ENCODE measurements around the gene USP33. TPM values are rescaled to one million over a fixed set of nuclear protein-coding genes. Genes with fewer than 3 reads are reported as not detected.

Gene USP33
- 100 to 1,000 TPM in 2 of 5 donors, 10 to 100 TPM in 3; 51.8 to 174 (median 89.3) TPM for total RNA-seq
- polyA plus RNA-seq = 10 to 100 TPM; 17.3 to 19.1 (median 17.4) TPM
- long read RNA-seq, donor 1 = 0 reads
- long read RNA-seq, donor 2, partial matches to known transcripts = 0 of 3 reads
- long read RNA-seq, donor 2, other reads (novel, unspliced or antisense) = 0 of 3 reads
- long read RNA-seq, donor 3 = 0 reads
- long read RNA-seq, donor 4 = 0 reads
- long read RNA-seq, donor 5, full-length matches to known transcripts = 6 of 12 reads
- long read RNA-seq, donor 5, partial matches to known transcripts = 6 of 12 reads
- long read RNA-seq, donor 5, other reads (novel, unspliced or antisense) = 0 of 12 reads
- long read RNA-seq, donor 6 = 0 reads
- long read RNA-seq, donor 7 = 0 reads
- long read RNA-seq, donor 8, partial matches to known transcripts = 0 of 1 reads
- long read RNA-seq, donor 8, other reads (novel, unspliced or antisense) = 0 of 1 reads
- long read RNA-seq, donor 9, partial matches to known transcripts = 6 of 7 reads
- long read RNA-seq, donor 9, other reads (novel, unspliced or antisense) = 0 of 7 reads
- long read RNA-seq, donor 10 = 0 reads

DNA sequence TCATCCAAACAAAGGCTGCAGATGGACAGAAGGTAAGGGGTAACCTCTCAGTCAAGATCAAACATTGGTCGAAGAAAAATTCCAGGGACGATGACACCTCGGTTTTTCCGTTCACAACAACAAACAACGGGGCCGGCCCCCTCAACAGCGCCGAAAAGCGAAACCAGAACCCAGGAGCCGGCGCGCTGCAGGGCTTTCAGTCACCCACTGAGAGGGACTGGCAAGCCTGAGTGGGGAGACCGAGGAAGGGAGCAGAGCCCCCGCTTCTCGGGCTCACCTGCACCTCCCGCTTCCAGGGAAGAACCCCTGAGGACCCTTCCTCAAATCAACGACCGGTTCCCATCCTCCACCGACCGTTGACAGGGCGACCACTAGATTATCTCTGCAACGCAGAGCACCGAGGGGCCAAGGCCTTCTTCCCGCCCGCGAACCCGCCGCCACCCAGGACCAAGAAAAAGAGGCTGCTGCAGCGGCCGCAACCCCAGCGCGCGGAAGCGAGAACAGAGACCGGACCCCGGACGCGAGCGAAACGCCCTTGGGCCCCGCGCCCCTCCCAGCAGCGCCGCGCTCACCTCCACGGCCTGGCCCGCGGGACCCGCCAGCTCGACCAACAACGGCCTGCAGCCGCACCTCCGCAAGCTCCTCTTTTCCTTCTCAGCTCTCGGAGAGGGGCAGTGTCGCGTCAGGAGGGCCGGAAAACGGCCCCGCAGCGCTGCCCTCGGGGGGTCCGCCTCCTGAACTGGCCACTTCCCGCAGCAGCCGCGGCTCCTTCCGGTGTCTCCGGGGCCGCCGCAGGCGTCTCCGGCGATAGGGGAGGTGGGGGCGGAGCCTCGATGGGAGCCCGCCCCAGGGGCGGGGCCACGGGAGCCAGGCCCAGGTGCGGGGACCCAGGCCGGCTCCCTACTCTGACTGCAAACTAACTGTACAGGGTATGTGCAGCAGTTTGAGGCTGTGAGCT, at the start of gene USP33:
USP33 (minus strand) TSS at position 782 of the 958 bp plus-strand sequence. CDS start 18,155 bp downstream, outside the sequence.
- H3K27me3 ChIP-seq = no peaks in the 10 kb centered on the region
- peak; percentile 91 to 96 for DNase-seq
- H3K27ac ChIP-seq = peak within 1 kb of the TSS; percentile 90 to 97 (median 95)
- TF ChIP-seq EP300 (IDR thresholded peaks at IDR 0.05) = no peak
- TF ChIP-seq POLR2AphosphoS5 (IDR thresholded peaks at IDR 0.05) = peak; percentile 66 to 90 (median 82)
- TF ChIP-seq POLR2A (IDR thresholded peaks at IDR 0.05) = peak in 1 of 4 donors; percentile 40
- TF ChIP-seq, protein P1, sequence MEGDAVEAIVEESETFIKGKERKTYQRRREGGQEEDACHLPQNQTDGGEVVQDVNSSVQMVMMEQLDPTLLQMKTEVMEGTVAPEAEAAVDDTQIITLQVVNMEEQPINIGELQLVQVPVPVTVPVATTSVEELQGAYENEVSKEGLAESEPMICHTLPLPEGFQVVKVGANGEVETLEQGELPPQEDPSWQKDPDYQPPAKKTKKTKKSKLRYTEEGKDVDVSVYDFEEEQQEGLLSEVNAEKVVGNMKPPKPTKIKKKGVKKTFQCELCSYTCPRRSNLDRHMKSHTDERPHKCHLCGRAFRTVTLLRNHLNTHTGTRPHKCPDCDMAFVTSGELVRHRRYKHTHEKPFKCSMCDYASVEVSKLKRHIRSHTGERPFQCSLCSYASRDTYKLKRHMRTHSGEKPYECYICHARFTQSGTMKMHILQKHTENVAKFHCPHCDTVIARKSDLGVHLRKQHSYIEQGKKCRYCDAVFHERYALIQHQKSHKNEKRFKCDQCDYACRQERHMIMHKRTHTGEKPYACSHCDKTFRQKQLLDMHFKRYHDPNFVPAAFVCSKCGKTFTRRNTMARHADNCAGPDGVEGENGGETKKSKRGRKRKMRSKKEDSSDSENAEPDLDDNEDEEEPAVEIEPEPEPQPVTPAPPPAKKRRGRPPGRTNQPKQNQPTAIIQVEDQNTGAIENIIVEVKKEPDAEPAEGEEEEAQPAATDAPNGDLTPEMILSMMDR (IDR thresholded peaks at IDR 0.05) = no peak
- peaks cover 19 to 42% (median 38%) of the 10 kb centered on the region in 4 donors for H3K4me1 ChIP-seq
- no peaks in the 10 kb centered on the region for H3K36me3 ChIP-seq
- intact Hi-C loops (cut with DNase I; ENCODE audit: low total_unique reads) = no loop called here
- no peaks in the 10 kb centered on the region for H3K9me3 ChIP-seq
- 0 to 1% (median 0%) methylated on average over 42 to 79 of the region's 79 CpGs for WGBS, 5 donors
- H3K4me3 ChIP-seq = peak within 1 kb of the TSS; percentile 87 to 99 (median 96)

DNA sequence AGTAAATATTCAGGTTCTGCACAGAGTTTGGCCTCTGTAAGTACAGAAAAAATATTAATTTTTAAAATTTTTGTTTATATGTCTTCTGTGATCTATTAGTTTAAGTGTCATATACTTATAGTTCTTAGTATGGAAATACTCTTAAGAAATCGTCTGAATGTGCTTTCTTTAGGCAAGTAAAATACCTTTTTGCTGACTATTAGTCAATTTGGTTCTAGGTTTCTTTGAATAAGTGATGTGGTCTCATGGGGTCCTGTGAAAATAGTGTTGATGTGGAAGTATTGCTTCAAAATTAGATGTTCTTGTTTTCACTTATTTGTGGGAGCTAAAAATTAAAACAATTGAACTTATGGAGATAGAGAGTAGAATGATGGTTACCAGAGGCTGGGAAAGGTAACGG, 43.7 kb upstream of the USP33 start:
- 48 to 83% (median 70%) methylated on average over 2 of the region's 2 CpGs for WGBS, 5 donors
- DNase-seq = no peak
- Histone ChIP-seq H3K4me1 (no peaks in the 10 kb centered on the region), H3K36me3 (peaks cover 23 to 74% (median 62%) of the 10 kb centered on the region in 4 donors), H3K9me3 (no peaks in the 10 kb centered on the region), H3K27me3 (no peaks in the 10 kb centered on the region), H3K27ac (no peak overlapping the region), H3K4me3 (no peak overlapping the region)
- TF ChIP-seq, protein P1 (IDR thresholded peaks at IDR 0.05) = no peak
- no peak for TF ChIP-seq POLR2AphosphoS5 (IDR thresholded peaks at IDR 0.05)
- intact Hi-C loops (cut with DNase I; ENCODE audit: low total_unique reads) = no loop called here

DNA sequence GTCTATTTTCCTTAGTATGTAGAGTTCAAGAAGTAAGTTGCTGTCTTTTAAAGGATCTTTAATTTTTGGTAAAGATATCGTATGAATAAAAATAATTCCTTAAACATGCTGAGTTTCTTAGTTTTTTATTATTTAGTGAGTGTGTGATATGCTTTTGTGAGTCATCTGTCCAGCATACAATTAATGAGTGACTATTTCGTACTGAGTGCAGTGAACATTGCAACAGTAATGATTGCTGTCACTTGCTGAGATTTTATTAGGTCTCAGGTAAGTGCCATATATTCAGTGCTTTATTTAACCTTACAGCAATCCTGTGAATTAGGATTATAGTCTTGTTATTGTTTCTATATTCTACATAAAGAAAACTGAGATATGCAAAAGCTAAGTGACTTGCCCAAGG, 42.4 kb upstream of the USP33 start:
- WGBS, 5 donors = 90 to 98% (median 95%) methylated on average over 2 of the region's 2 CpGs
- no peak overlapping the region for H3K27ac ChIP-seq
- H3K9me3 ChIP-seq = no peaks in the 10 kb centered on the region
- H3K4me3 ChIP-seq = no peak overlapping the region
- peaks cover 0 to 8% (median 0%) of the 10 kb centered on the region in 4 donors for H3K4me1 ChIP-seq
- intact Hi-C loops (cut with DNase I; ENCODE audit: low total_unique reads) = no loop called here
- H3K36me3 ChIP-seq = peaks cover 9 to 63% (median 49%) of the 10 kb centered on the region in 4 donors
- H3K27me3 ChIP-seq = no peaks in the 10 kb centered on the region
- no peak for DNase-seq
- TF ChIP-seq POLR2A (IDR thresholded peaks at IDR 0.05) = no peak
- TF ChIP-seq EP300 (IDR thresholded peaks at IDR 0.05) = no peak
- TF ChIP-seq, protein P1 (IDR thresholded peaks at IDR 0.05) = no peak

DNA sequence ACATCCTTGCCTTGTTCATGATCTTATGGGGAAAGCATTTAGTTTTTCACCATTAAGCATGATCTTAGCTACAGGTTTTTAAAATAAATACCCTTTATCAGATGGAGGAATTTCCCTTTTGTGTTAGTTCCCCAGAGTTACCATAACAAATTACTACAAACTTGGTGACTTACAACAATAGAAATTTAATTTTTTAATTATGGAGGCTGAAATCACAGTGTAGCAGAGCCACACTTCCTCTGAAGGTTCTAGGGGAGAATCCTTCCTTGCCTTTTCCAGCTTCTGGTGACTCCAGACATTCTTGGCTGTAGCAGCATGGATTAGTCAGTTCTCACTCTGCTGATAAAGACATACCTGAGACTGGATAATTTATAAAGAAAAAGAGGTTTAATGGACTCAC, 38.3 kb upstream of the USP33 start:
- no peak for DNase-seq
- H3K36me3 ChIP-seq = peaks cover 8 to 49% (median 29%) of the 10 kb centered on the region in 4 donors
- H3K4me1 ChIP-seq = peaks cover 0 to 8% (median 0%) of the 10 kb centered on the region in 4 donors
- H3K4me3 ChIP-seq = no peak overlapping the region
- TF ChIP-seq POLR2A (IDR thresholded peaks at IDR 0.05) (no peak), EP300 (IDR thresholded peaks at IDR 0.05) (no peak), POLR2AphosphoS5 (IDR thresholded peaks at IDR 0.05) (no peak)
- TF ChIP-seq, protein P1 (IDR thresholded peaks at IDR 0.05) = no peak
- intact Hi-C loops (cut with DNase I; ENCODE audit: low total_unique reads) = no loop called here
- H3K27ac ChIP-seq = no peak overlapping the region
- H3K27me3 ChIP-seq = no peaks in the 10 kb centered on the region
- no peaks in the 10 kb centered on the region for H3K9me3 ChIP-seq
